HCT116 (cell line): ENCODE results near the gene TAPT1. TPM values are rescaled to one million over a fixed set of nuclear protein-coding genes. Genes with fewer than 3 reads are reported as not detected.

Experiments used
- ATAC-seq: fragments of 200-7000 bp; cut with Tn5 transposase; 2 replicates; pipeline ENCODE4 v1.9.1; 2020; ENCODE audit warnings: mild to moderate bottlenecking, moderate library complexity
- BruUV-seq: library from RNA; stranded (reverse); fragments of 400-500 nt; replicated peaks from 2 replicates; lab custom pipeline; 2021; lab: Mats Ljungman, UMichigan
- CTCF ChIA-PET: fragments of 300-600 bp; sonication (Branson Sonifier 250); formaldehyde crosslinking; loops from one replicate; lab custom pipeline; 2021; ENCODE audit warnings: antibody characterized with exemption; lab: Charles Lee
- POLR2A ChIA-PET: fragments of 300-600, 350-600 bp; sonication (Branson Sonifier 250); formaldehyde crosslinking; loops from one replicate; lab custom pipeline; 2021; ENCODE audit warnings: antibody characterized with exemption; lab: Charles Lee
- RAD21 ChIA-PET, 2 experiments: fragments of 300-600 bp; sonication (Branson Sonifier 250); formaldehyde crosslinking; loops; one replicate each; lab custom pipeline; 2023; ENCODE audit warnings: low total read pairs in 2 of 2; ENCODE audit not compliant: uncharacterized antibody in 2 of 2, unreplicated experiment in 2 of 2, low non-redundant PET in 1 of 2; lab: Charles Lee
- DNase-seq: peaks from one replicate; pipeline ENCODE4 v3.0.0-alpha.2; 2010; ENCODE audit warnings: low read depth, low spot score
- H2AFZ ChIP-seq: fragments of 200-600 bp; shearing (Covaris generic), sonication (generic); 2 replicates; pipeline ENCODE4 v1.6.1; 2017; ENCODE audit warnings: low read depth, mixed run types, mixed read lengths, antibody characterized with exemption, low read length; ENCODE audit not compliant: poor library complexity, severe bottlenecking
- H3K27ac ChIP-seq: 2 replicates; pipeline ENCODE4 v1.5.1; 2012; ENCODE audit warnings: low read depth, low read length
- H3K27me3 ChIP-seq: fragments of 200-600 bp; sonication (generic); 2 replicates; pipeline ENCODE4 v1.6.1; 2016; ENCODE audit warnings: mixed run types, low read length, mixed read lengths; ENCODE audit not compliant: insufficient read depth
- H3K36me3 ChIP-seq, 2 experiments: fragments of 200-500 bp in 1 of 2; fragments of 200-600 bp in 1 of 2; sonication (Bioruptor generic) in 1 of 2; sonication (generic) in 1 of 2; 2 replicates each; pipeline versions ENCODE4 v1.5.1 to v1.6.1; 2014 to 2016; ENCODE audit warnings: low read length in 2 of 2, inconsistent platforms in 1 of 2, mixed read lengths in 1 of 2, mixed run types in 1 of 2; ENCODE audit not compliant: insufficient read depth in 2 of 2, control insufficient read depth in 1 of 2
- H3K4me1 ChIP-seq, 2 experiments: fragments of 200-600 bp in 1 of 2; sonication (generic) in 1 of 2; 2 replicates each; pipeline versions ENCODE4 v1.5.1 to v1.6.1; 2012 to 2017; ENCODE audit warnings: low read length in 2 of 2, inconsistent platforms in 1 of 2, mild to moderate bottlenecking in 1 of 2, mixed read lengths in 1 of 2, mixed run types in 1 of 2, moderate library complexity in 1 of 2; ENCODE audit not compliant: insufficient read depth in 2 of 2, control insufficient read depth in 1 of 2
- H3K4me2 ChIP-seq: fragments of 200-600 bp; sonication (generic); 2 replicates; pipeline ENCODE4 v1.6.1; 2017; ENCODE audit warnings: mixed run types, low read length, mixed read lengths
- H3K4me3 ChIP-seq, 2 experiments: fragments of 200-600 bp in 1 of 2; sonication (generic) in 1 of 2; replicated peaks in 1 of 2; 2 replicates each; pipeline ENCODE4 v1.5.1; 2011 to 2016; ENCODE audit warnings: low read length in 2 of 2, control low read depth in 1 of 2, low read depth in 1 of 2, mild to moderate bottlenecking in 1 of 2, mixed read lengths in 1 of 2, mixed run types in 1 of 2
- H3K79me2 ChIP-seq: fragments of 200-600 bp; sonication (generic); 2 replicates; pipeline ENCODE4 v1.6.1; 2017; ENCODE audit warnings: mild to moderate bottlenecking, mixed run types, low read length, moderate library complexity, mixed read lengths; ENCODE audit not compliant: insufficient read depth
- H3K9ac ChIP-seq: fragments of 200-600 bp; sonication (generic); 2 replicates; pipeline ENCODE4 v1.6.1; 2016; ENCODE audit warnings: low read length, mixed read lengths
- H3K9me2 ChIP-seq: fragments of 200-600 bp; sonication (generic), shearing (Covaris generic); 2 replicates; pipeline ENCODE4 v1.6.1; 2017; ENCODE audit warnings: mixed run types, mild to moderate bottlenecking, moderate library complexity; ENCODE audit not compliant: insufficient read depth
- H3K9me3 ChIP-seq, 2 experiments: fragments of 200-500 bp in 1 of 2; fragments of 200-600 bp in 1 of 2; sonication (Bioruptor generic) in 1 of 2; sonication (generic) in 1 of 2; 2 replicates each; pipeline ENCODE4 v1.6.1; 2014 to 2017; ENCODE audit warnings: low read length in 2 of 2, mixed read lengths in 2 of 2, inconsistent platforms in 1 of 2, low read depth in 1 of 2, mild to moderate bottlenecking in 1 of 2, mixed run types in 1 of 2, moderate library complexity in 1 of 2; ENCODE audit not compliant: control insufficient read depth in 1 of 2, insufficient read depth in 1 of 2
- H4K20me1 ChIP-seq: fragments of 200-600 bp; sonication (generic), shearing (Covaris generic); 2 replicates; pipeline ENCODE4 v1.6.1; 2017; ENCODE audit warnings: mixed run types, mild to moderate bottlenecking, moderate library complexity; ENCODE audit not compliant: insufficient read depth
- CBX3 ChIP-seq: IDR thresholded peaks from 2 replicates; pipeline ENCODE4 v1.6.1; 2012; ENCODE audit warnings: low read depth
- CTCF ChIP-seq, 3 experiments: fragments of 200-600 bp in 1 of 3; sonication (generic) in 1 of 3; IDR thresholded peaks in 2 of 3; conservative IDR thresholded peaks in 1 of 3; 2 replicates each; pipeline ENCODE4 v1.5.1; 2012 to 2017; ENCODE audit warnings: low read depth in 2 of 3, low read length in 2 of 3, antibody characterized with exemption in 1 of 3, borderline replicate concordance in 1 of 3, control low read depth in 1 of 3, mild to moderate bottlenecking in 1 of 3, mixed read lengths in 1 of 3, mixed run types in 1 of 3, moderate library complexity in 1 of 3; ENCODE audit not compliant: insufficient read depth in 1 of 3
- RAD21 ChIP-seq: IDR thresholded peaks from 2 replicates; pipeline ENCODE4 v1.6.1; 2012; ENCODE audit warnings: low read depth, mild to moderate bottlenecking
- REST ChIP-seq: IDR thresholded peaks from 2 replicates; pipeline ENCODE4 v1.6.1; 2012; ENCODE audit warnings: low read depth
- SP1 ChIP-seq: IDR thresholded peaks from 2 replicates; pipeline ENCODE4 v1.6.1; 2012; ENCODE audit warnings: low read depth
- TCF7L2 ChIP-seq: IDR thresholded peaks from 2 replicates; pipeline ENCODE4 v1.7.0; 2011; ENCODE audit warnings: borderline replicate concordance, inconsistent platforms; ENCODE audit not compliant: insufficient read depth, insufficient read length; ENCODE audit errors: extremely low read depth
- intact Hi-C: fragments of 100-400 bp; cut with micrococcal nuclease; formaldehyde crosslinking; loops from 2 replicates; pipeline ENCODE4 v1.10.0; 2022
- total RNA-seq: library from RNA; stranded (reverse); gene quantifications from one replicate; pipeline ENCODE4 v1.2.1, GENCODE V29; 2021; ENCODE audit not compliant: unreplicated experiment

TAPT1 gene
- total RNA-seq, 1 experiment from 2014 or later, result 11.7 TPM

- POLR2A ChIA-PET, result no interaction called here
- CTCF ChIA-PET, result interaction anchor here (1.2 kb wide), 1 partner anchor 17 kb away, joined by 4 read pairs; no protein-coding TSS in a partner anchor
- ATAC-seq, result no peak
- Histone ChIP-seq H3K27ac (no peak overlapping the region), H3K4me1 (peaks cover 0 to 15% of the 10 kb centered on the region in 2 experiments; a peak in 3 of 4 replicates), H2AFZ (no peak overlapping the region), H3K27me3 (no peaks in the 10 kb centered on the region), H3K36me3 (no peaks in the 10 kb centered on the region), H3K9me3 (no peaks in the 10 kb centered on the region), H3K79me2 (no peaks in the 10 kb centered on the region), H4K20me1 (no peaks in the 10 kb centered on the region), H3K9ac (no peak overlapping the region), H3K9me2 (no peaks in the 10 kb centered on the region), H3K4me2 (no peak overlapping the region)
- intact Hi-C loops, result no loop called here
- TF ChIP-seq REST (no peak), CTCF (IDR thresholded peaks at IDR 0.05 in 2 of 3, conservative IDR thresholded peaks at IDR 0.05 in 1 of 3; ENCODE audit: borderline replicate concordance in 1 of 3, insufficient read depth in 1 of 3, low read depth in 2 of 3, low read length in 2 of 3) (no peak), RAD21 (no peak), TCF7L2 (no peak), CBX3 (no peak), SP1 (no peak)
- TF ChIP-seq, all 23 proteins: peak for 0
- BruUV-seq, result no TSS peak
- DNase-seq, result no peak
- no peak overlapping the region for H3K4me3 ChIP-seq
- RAD21 ChIA-PET, result no interaction called here
These were observed 3.2 kb downstream of the TAPT1 start for GRCh38 chr4:16222957-16223527.
